B cell (primary cell): ENCODE measurements around the gene CDC42SE1.

Source experiments
- EZH2 ChIP-seq: IDR thresholded peaks from 2 replicates; pipeline ENCODE4 v1.6.1; 2012; ENCODE audit warnings: borderline replicate concordance, low read depth, mild to moderate bottlenecking, moderate library complexity, low read length; ENCODE audit not compliant: insufficient read depth, poor library complexity, severe bottlenecking
- TF ChIP-seq, protein P1 (sequence below): fragments of 200-600 bp; IDR thresholded peaks from one replicate; pipeline ENCODE4 v1.8.0; 2022; ENCODE audit warnings: antibody characterized with exemption, mild to moderate bottlenecking

DNA sequence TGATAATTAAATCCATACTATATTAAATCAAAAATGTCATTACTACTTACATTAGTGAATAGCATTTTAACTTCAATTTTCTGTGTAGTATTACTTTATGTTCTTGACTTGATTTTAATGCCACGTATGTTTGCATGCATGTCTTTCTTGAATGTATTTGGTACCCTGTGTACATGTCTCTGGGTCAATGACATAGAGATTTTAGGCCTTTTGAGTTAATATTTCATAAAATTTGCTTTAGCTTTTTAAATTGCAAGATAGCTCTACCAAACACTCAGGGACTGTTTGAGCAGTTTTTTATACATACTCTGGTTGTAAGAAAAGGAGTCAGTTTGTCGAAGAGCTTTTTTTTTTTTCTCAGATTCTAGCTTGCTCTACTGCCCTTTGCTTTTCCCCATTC, 2.3 kb upstream of the CDC42SE1 start:
- TF ChIP-seq, protein P1, sequence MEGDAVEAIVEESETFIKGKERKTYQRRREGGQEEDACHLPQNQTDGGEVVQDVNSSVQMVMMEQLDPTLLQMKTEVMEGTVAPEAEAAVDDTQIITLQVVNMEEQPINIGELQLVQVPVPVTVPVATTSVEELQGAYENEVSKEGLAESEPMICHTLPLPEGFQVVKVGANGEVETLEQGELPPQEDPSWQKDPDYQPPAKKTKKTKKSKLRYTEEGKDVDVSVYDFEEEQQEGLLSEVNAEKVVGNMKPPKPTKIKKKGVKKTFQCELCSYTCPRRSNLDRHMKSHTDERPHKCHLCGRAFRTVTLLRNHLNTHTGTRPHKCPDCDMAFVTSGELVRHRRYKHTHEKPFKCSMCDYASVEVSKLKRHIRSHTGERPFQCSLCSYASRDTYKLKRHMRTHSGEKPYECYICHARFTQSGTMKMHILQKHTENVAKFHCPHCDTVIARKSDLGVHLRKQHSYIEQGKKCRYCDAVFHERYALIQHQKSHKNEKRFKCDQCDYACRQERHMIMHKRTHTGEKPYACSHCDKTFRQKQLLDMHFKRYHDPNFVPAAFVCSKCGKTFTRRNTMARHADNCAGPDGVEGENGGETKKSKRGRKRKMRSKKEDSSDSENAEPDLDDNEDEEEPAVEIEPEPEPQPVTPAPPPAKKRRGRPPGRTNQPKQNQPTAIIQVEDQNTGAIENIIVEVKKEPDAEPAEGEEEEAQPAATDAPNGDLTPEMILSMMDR: no peak
- no peak for TF ChIP-seq EZH2
